Right atrium auricular region (tissue), 2 donors: ENCODE data around the gene CCDC71L. TPM values are rescaled to one million over a fixed set of nuclear protein-coding genes. Genes with fewer than 3 reads are reported as not detected.

Source experiments
- DNase-seq: peaks from one replicate; pipeline ENCODE4 v3.0.0-alpha.2; 2019; ENCODE audit warnings: low spot score
- H3K27ac ChIP-seq, 2 donors: fragments of 200-600 bp; sonication (generic); 1 replicate in 1 of 2; 2 replicates in 1 of 2; pipeline ENCODE4 v1.5.1; 2016 to 2019
- H3K27me3 ChIP-seq, 2 donors: fragments of 200-600 bp; sonication (generic); one replicate each; pipeline versions ENCODE4 v1.5.1 to v1.6.0; 2017 to 2019
- H3K36me3 ChIP-seq: fragments of 200-600 bp; sonication (generic); one replicate; pipeline ENCODE4 v1.5.1; 2016
- H3K4me1 ChIP-seq, 2 donors: fragments of 200-600 bp; sonication (generic); one replicate each; pipeline versions ENCODE4 v1.5.1 to v1.6.0; 2017 to 2019
- H3K4me3 ChIP-seq, 2 donors: fragments of 200-600 bp; sonication (generic); 1 replicate in 1 of 2; 2 replicates in 1 of 2; pipeline ENCODE4 v1.5.1; 2017 to 2019; ENCODE audit warnings: mild to moderate bottlenecking in 1 of 2, moderate library complexity in 1 of 2
- H3K9me3 ChIP-seq, 2 donors: fragments of 200-600 bp; sonication (generic); one replicate each; pipeline ENCODE4 v1.5.1; 2019
- CTCF ChIP-seq, 2 donors: fragments of 200-600 bp; sonication (generic); IDR thresholded peaks; one replicate each; pipeline ENCODE4 v1.5.1; 2019; ENCODE audit warnings: antibody characterized with exemption in 2 of 2
- total RNA-seq, 2 donors: library from RNA; depleted of rRNA; stranded (reverse); fragments of >200 nt; gene quantifications; one replicate each; pipeline ENCODE4 v1.1.0, GENCODE V29; 2016

Gene CCDC71L
- total RNA-seq, 2 donors from 2014 or later, result 17.5 to 20.9 TPM

- H3K4me3 ChIP-seq, result no peak overlapping the region
- H3K9me3 ChIP-seq, result no peaks in the 10 kb centered on the region
- DNase-seq, result no peak
- no peaks in the 10 kb centered on the region for H3K27me3 ChIP-seq
- no peak for TF ChIP-seq CTCF (IDR thresholded peaks at IDR 0.05)
- peaks cover 0 to 8% of the 10 kb centered on the region in 2 donors for H3K4me1 ChIP-seq
- no peaks in the 10 kb centered on the region for H3K36me3 ChIP-seq
- H3K27ac ChIP-seq, result no peak overlapping the region
Measured at GRCh38 chr7:106652909-106653308, 8.0 kb downstream of the CCDC71L start.

- H3K27ac ChIP-seq, result no peak overlapping the region
- H3K4me1 ChIP-seq, result no peaks in the 10 kb centered on the region
- TF ChIP-seq CTCF (IDR thresholded peaks at IDR 0.05), result no peak
- no peaks in the 10 kb centered on the region for H3K27me3 ChIP-seq
- DNase-seq, result no peak
- H3K9me3 ChIP-seq, result no peaks in the 10 kb centered on the region
- no peaks in the 10 kb centered on the region for H3K36me3 ChIP-seq
- H3K4me3 ChIP-seq, result no peak overlapping the region
Measured at GRCh38 chr7:106652092-106652491, 8.9 kb downstream of the CCDC71L start.

- H3K36me3 ChIP-seq, result no peaks in the 10 kb centered on the region
Measured at GRCh38 chr7:106646256-106646655, 14.7 kb downstream of the CCDC71L start.

GRCh38 chr7:106644999-106645398, 16.0 kb downstream of the CCDC71L start:
- H3K4me1 ChIP-seq, result no peaks in the 10 kb centered on the region
- H3K36me3 ChIP-seq, result no peaks in the 10 kb centered on the region
- H3K4me3 ChIP-seq, result no peak overlapping the region
- H3K9me3 ChIP-seq, result no peaks in the 10 kb centered on the region
- no peak for TF ChIP-seq CTCF (IDR thresholded peaks at IDR 0.05)
- H3K27ac ChIP-seq, result no peak overlapping the region
- H3K27me3 ChIP-seq, result no peaks in the 10 kb centered on the region
- no peak for DNase-seq

More at GRCh38 chr7:106646256-106646655, 14.7 kb downstream of the CCDC71L start:
- H3K27ac ChIP-seq, result no peak overlapping the region
- TF ChIP-seq CTCF (IDR thresholded peaks at IDR 0.05), result no peak
- no peaks in the 10 kb centered on the region for H3K27me3 ChIP-seq
- DNase-seq, result no peak
- H3K9me3 ChIP-seq, result no peaks in the 10 kb centered on the region
- H3K4me1 ChIP-seq, result no peaks in the 10 kb centered on the region
- H3K4me3 ChIP-seq, result no peak overlapping the region

- Histone ChIP-seq H3K4me3 (no peak overlapping the region), H3K27me3 (no peaks in the 10 kb centered on the region), H3K4me1 (no peaks in the 10 kb centered on the region), H3K27ac (no peak overlapping the region), H3K9me3 (no peaks in the 10 kb centered on the region), H3K36me3 (no peaks in the 10 kb centered on the region)
- no peak for DNase-seq
- TF ChIP-seq CTCF (IDR thresholded peaks at IDR 0.05), result no peak
Measured at GRCh38 chr7:106643216-106644000, 17.6 kb downstream of the CCDC71L start.

GRCh38 chr7:106641416-106641815, 19.5 kb downstream of the CCDC71L start:
- TF ChIP-seq CTCF (IDR thresholded peaks at IDR 0.05), result no peak
- H3K27ac ChIP-seq, result no peak overlapping the region
- H3K27me3 ChIP-seq, result no peaks in the 10 kb centered on the region
- no peak for DNase-seq
- H3K4me3 ChIP-seq, result no peak overlapping the region
- H3K36me3 ChIP-seq, result no peaks in the 10 kb centered on the region
- H3K9me3 ChIP-seq, result no peaks in the 10 kb centered on the region
- H3K4me1 ChIP-seq, result no peaks in the 10 kb centered on the region
